22Rv1 (cell line): Measurements from ENCODE around the gene PEX14.

ENCODE experiments used
- CTCF ChIP-seq: fragments of 450-650 bp; IDR thresholded peaks from 2 replicates; pipeline ENCODE4 v1.5.1; 2017; ENCODE audit warnings: mild to moderate bottlenecking
- ZFX ChIP-seq: fragments of 450-650 bp; IDR thresholded peaks from 2 replicates; pipeline ENCODE4 v1.6.1; 2017; ENCODE audit warnings: antibody characterized with exemption, borderline replicate concordance

DNA sequence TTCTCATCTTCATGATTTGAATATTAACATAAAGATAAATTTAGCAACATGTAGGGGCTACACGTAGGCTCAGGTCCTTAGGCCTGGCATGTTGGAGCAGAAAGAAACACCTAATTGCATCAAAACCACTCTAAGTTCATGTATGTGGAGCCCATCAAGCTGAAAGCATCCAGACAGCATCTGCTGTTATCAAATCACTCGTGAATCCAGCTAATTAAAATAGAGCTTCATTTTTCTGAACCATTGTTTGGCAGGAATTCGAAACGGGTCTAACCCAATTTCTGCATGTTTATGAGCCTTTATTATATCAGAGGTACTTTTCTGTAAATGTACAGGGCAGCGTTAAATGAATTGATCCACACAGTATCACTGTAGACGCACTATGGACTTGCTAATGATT lies 45.7 kb downstream of the PEX14 start:
- TF ChIP-seq CTCF: no peak
- no peak for TF ChIP-seq ZFX
